Liver (tissue), 9 donors: ENCODE measurements around the gene LTK. TPM values are rescaled to one million over a fixed set of nuclear protein-coding genes. Genes with fewer than 3 reads are reported as not detected.

Source experiments
- DNase-seq: peaks from one replicate; pipeline ENCODE4 v3.0.0-alpha.2; 2017; ENCODE audit warnings: low spot score
- H3K27ac ChIP-seq, 2 donors: one replicate each; pipeline ENCODE4 v1.7.0; 2013; ENCODE audit warnings: inconsistent platforms in 2 of 2, low read length in 2 of 2, control low read depth in 1 of 2, low read depth in 1 of 2, mild to moderate bottlenecking in 1 of 2
- H3K27me3 ChIP-seq, 4 donors: one replicate each; pipeline versions ENCODE4 v1.6.1 to v1.7.0; 2013; ENCODE audit warnings: low read length in 3 of 4, inconsistent platforms in 1 of 4, mild to moderate bottlenecking in 1 of 4, moderate library complexity in 1 of 4; ENCODE audit not compliant: control insufficient read depth in 4 of 4, insufficient read depth in 4 of 4
- H3K36me3 ChIP-seq, 4 donors: one replicate each; pipeline versions ENCODE4 v1.6.1 to v1.7.0; 2013; ENCODE audit warnings: low read length in 3 of 4, mild to moderate bottlenecking in 3 of 4, low read depth in 1 of 4, moderate library complexity in 1 of 4; ENCODE audit not compliant: control insufficient read depth in 4 of 4, insufficient read depth in 3 of 4
- H3K4me1 ChIP-seq, 4 donors: one replicate each; pipeline versions ENCODE4 v1.6.1 to v1.7.0; 2013; ENCODE audit warnings: low read length in 3 of 4, mild to moderate bottlenecking in 3 of 4, moderate library complexity in 1 of 4; ENCODE audit not compliant: control insufficient read depth in 4 of 4, insufficient read depth in 4 of 4
- H3K4me3 ChIP-seq, 3 donors: one replicate each; pipeline versions ENCODE4 v1.6.1 to v1.7.0; 2013; ENCODE audit warnings: low read length in 3 of 3, control low read depth in 1 of 3, low read depth in 1 of 3, mild to moderate bottlenecking in 1 of 3
- H3K9ac ChIP-seq, 2 donors: one replicate each; pipeline ENCODE4 v1.7.0; 2013; ENCODE audit warnings: low read length in 2 of 2, mild to moderate bottlenecking in 2 of 2, moderate library complexity in 2 of 2, control low read depth in 1 of 2, low read depth in 1 of 2
- H3K9me3 ChIP-seq, 4 donors: one replicate each; pipeline versions ENCODE4 v1.6.1 to v1.7.0; 2013; ENCODE audit warnings: low read length in 3 of 4; ENCODE audit not compliant: control insufficient read depth in 4 of 4
- FOXA1 ChIP-seq: IDR thresholded peaks from 2 replicates; pipeline ENCODE4 v1.6.1; 2016; ENCODE audit warnings: antibody characterized with exemption
- JUND ChIP-seq, 2 donors: IDR thresholded peaks; 2 replicates each; pipeline ENCODE4 v1.6.1; 2016; ENCODE audit warnings: antibody characterized with exemption in 2 of 2
- NR2F2 ChIP-seq: IDR thresholded peaks from 2 replicates; pipeline ENCODE4 v1.6.1; 2016; ENCODE audit warnings: antibody characterized with exemption
- RXRA ChIP-seq, 2 donors: IDR thresholded peaks; 2 replicates each; pipeline ENCODE4 v1.6.1; 2017 to 2018; ENCODE audit warnings: antibody characterized with exemption in 2 of 2, mild to moderate bottlenecking in 1 of 2
- SP1 ChIP-seq: IDR thresholded peaks from 2 replicates; pipeline ENCODE4 v1.6.1; 2018; ENCODE audit warnings: antibody characterized with exemption, mild to moderate bottlenecking
- TAF1 ChIP-seq: conservative IDR thresholded peaks from 2 replicates; pipeline ENCODE4 v1.6.1; 2016; ENCODE audit warnings: antibody characterized with exemption, mild to moderate bottlenecking
- WGBS: extraction: QIAGEN DNeasy Blood & Tissue Kit; methylation state at CpG from one replicate; pipeline ENCODE4 v1.1.7; 2013; 5-methylcytosine and 5-hydroxymethylcytosine counted together
- polyA plus RNA-seq, 2 donors: library from polyadenylated mRNA; stranded (reverse) in 1 of 2; unstranded in 1 of 2; fragments of 200-250 nt in 1 of 2; fragments of >200 nt in 1 of 2; fragmentation: Nextera tagmentation in 1 of 2; extraction: Ambion mirVana in 1 of 2; gene quantifications; one replicate each; pipeline versions ENCODE4 v1.2.1 to v1.2.3, GENCODE V29; 2013 to 2015
- total RNA-seq, 2 donors: library from RNA; depleted of rRNA; stranded (reverse); fragments of >200 nt; gene quantifications; one replicate each; pipeline ENCODE4 v1.2.3, GENCODE V29; 2014
- TF ChIP-seq, protein P1 (sequence below): IDR thresholded peaks from 2 replicates; pipeline ENCODE4 v1.6.1; 2016; ENCODE audit warnings: antibody characterized with exemption, mild to moderate bottlenecking
- donor health status: healthy.
- donor health status: healthy.
- donor health status: healthy.
- donor health status: healthy.
- donor health status: healthy.

Gene LTK
- total and polyA plus RNA-seq, 4 donors, result 0.86 to 3.0 (median 2.0) TPM

- H3K27me3 ChIP-seq, result no peaks in the 10 kb centered on the region
- no peak for DNase-seq
- no peaks in the 10 kb centered on the region for H3K9me3 ChIP-seq
- H3K4me3 ChIP-seq, result no peak overlapping the region
- no peak for TF ChIP-seq SP1
- TF ChIP-seq TAF1, result no peak
- no peak for TF ChIP-seq NR2F2
- TF ChIP-seq, protein P1, sequence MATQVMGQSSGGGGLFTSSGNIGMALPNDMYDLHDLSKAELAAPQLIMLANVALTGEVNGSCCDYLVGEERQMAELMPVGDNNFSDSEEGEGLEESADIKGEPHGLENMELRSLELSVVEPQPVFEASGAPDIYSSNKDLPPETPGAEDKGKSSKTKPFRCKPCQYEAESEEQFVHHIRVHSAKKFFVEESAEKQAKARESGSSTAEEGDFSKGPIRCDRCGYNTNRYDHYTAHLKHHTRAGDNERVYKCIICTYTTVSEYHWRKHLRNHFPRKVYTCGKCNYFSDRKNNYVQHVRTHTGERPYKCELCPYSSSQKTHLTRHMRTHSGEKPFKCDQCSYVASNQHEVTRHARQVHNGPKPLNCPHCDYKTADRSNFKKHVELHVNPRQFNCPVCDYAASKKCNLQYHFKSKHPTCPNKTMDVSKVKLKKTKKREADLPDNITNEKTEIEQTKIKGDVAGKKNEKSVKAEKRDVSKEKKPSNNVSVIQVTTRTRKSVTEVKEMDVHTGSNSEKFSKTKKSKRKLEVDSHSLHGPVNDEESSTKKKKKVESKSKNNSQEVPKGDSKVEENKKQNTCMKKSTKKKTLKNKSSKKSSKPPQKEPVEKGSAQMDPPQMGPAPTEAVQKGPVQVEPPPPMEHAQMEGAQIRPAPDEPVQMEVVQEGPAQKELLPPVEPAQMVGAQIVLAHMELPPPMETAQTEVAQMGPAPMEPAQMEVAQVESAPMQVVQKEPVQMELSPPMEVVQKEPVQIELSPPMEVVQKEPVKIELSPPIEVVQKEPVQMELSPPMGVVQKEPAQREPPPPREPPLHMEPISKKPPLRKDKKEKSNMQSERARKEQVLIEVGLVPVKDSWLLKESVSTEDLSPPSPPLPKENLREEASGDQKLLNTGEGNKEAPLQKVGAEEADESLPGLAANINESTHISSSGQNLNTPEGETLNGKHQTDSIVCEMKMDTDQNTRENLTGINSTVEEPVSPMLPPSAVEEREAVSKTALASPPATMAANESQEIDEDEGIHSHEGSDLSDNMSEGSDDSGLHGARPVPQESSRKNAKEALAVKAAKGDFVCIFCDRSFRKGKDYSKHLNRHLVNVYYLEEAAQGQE, result no peak
- no peak for TF ChIP-seq FOXA1
- no peak for TF ChIP-seq JUND (IDR thresholded peaks at IDR 0.05)
- no peak overlapping the region for H3K27ac ChIP-seq
- 70% methylated on average over 4 of the region's 4 CpGs for WGBS
- H3K36me3 ChIP-seq, result no peaks in the 10 kb centered on the region
- no peak overlapping the region for H3K9ac ChIP-seq
- peaks cover 12 to 27% (median 23%) of the 10 kb centered on the region in 4 donors for H3K4me1 ChIP-seq
Measured at GRCh38 chr15:41490355-41490754, 23.3 kb downstream of the LTK start.

GRCh38 chr15:41489641-41490040 lies 24.0 kb downstream of the LTK start:
- Histone ChIP-seq H3K9me3 (no peaks in the 10 kb centered on the region), H3K4me1 (peaks cover 8 to 20% (median 16%) of the 10 kb centered on the region in 4 donors), H3K4me3 (no peak overlapping the region), H3K9ac (no peak overlapping the region), H3K27ac (no peak overlapping the region), H3K36me3 (no peaks in the 10 kb centered on the region), H3K27me3 (no peaks in the 10 kb centered on the region)
- DNase-seq, result no peak
- TF ChIP-seq FOXA1, result no peak
- no peak for TF ChIP-seq TAF1
- TF ChIP-seq RXRA (IDR thresholded peaks at IDR 0.05), result no peak
- TF ChIP-seq, protein P1, result no peak
- WGBS, result 98% methylated on average over 2 of the region's 2 CpGs

GRCh38 chr15:41487802-41488201 lies 25.8 kb downstream of the LTK start:
- TF ChIP-seq TAF1, result no peak
- no peak overlapping the region for H3K27ac ChIP-seq
- no peaks in the 10 kb centered on the region for H3K9me3 ChIP-seq
- H3K27me3 ChIP-seq, result no peaks in the 10 kb centered on the region
- DNase-seq, result no peak
- peaks cover 0 to 4% (median 3%) of the 10 kb centered on the region in 4 donors for H3K4me1 ChIP-seq
- no peak overlapping the region for H3K4me3 ChIP-seq
- peaks cover 0 to 5% (median under 1%) of the 10 kb centered on the region in 4 donors for H3K36me3 ChIP-seq
- WGBS, result 87% methylated on average over 2 of the region's 2 CpGs
- H3K9ac ChIP-seq, result no peak overlapping the region
